Measurements from ENCODE around the gene CRACDL.

The CRACDL gene, protein sequence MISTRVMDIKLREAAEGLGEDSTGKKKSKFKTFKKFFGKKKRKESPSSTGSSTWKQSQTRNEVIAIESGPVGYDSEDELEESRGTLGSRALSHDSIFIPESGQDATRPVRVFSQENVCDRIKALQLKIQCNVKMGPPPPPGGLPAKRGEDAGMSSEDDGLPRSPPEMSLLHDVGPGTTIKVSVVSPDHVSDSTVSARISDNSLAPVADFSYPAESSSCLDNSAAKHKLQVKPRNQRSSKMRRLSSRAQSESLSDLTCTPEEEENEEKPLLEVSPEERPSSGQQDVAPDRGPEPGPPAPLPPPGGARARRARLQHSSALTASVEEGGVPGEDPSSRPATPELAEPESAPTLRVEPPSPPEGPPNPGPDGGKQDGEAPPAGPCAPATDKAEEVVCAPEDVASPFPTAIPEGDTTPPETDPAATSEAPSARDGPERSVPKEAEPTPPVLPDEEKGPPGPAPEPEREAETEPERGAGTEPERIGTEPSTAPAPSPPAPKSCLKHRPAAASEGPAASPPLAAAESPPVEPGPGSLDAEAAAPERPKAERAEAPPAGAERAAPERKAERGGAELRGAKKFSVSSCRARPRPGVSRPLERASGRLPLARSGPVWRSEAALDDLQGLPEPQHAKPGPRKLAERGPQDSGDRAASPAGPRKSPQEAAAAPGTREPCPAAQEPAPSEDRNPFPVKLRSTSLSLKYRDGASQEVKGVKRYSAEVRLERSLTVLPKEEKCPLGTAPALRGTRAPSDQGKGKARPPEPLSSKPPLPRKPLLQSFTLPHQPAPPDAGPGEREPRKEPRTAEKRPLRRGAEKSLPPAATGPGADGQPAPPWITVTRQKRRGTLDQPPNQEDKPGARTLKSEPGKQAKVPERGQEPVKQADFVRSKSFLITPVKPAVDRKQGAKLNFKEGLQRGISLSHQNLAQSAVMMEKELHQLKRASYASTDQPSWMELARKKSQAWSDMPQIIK

GRCh38 chr2:98935777-98936352 is at the start of gene CRACDL:
Gene CRACDL (minus strand): TSS chr2:98936225. CDS start chr2:98846800, 89,425 bp downstream.
- DNase-seq (ENCODE audit: low read depth), result peak; percentile 24
- TF ChIP-seq CTCF (conservative IDR thresholded peaks at IDR 0.05; ENCODE audit: low read depth, low read length), result no peak
- H3K4me3 ChIP-seq (ENCODE audit: low read depth, low read length), result peak within 1 kb of the TSS; percentile 17

DNA sequence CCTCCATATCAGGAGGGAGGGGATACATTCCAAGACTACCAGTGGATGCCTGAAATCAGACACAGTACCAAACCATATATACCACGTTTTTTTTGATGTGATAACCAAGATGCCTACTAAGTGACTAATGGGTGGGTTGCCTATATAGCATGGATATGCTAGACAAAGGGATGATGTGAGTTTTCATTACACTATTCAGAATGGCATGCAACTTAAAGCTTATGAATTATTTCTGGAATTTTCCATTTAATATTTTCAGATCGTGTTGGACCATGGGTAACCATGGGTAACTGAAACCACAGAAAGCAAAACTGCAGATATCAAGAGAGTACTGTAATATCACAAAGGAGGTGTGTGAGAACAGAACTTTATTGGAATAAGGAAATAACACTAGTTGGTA is 39.6 kb upstream of the CRACDL start:
- TF ChIP-seq CTCF (conservative IDR thresholded peaks at IDR 0.05; ENCODE audit: low read depth, low read length), result no peak
- H3K4me3 ChIP-seq (ENCODE audit: low read depth, low read length), result no peak overlapping the region
- no peak for DNase-seq (ENCODE audit: low read depth)

GRCh38 chr2:98972582-98973167 is 36.6 kb upstream of the CRACDL start:
- DNase-seq (ENCODE audit: low read depth), result no peak
- TF ChIP-seq CTCF (conservative IDR thresholded peaks at IDR 0.05; ENCODE audit: low read depth, low read length), result no peak
- H3K4me3 ChIP-seq (ENCODE audit: low read depth, low read length), result no peak overlapping the region

GRCh38 chr2:98959810-98960507 is 23.9 kb upstream of the CRACDL start:
- no peak for TF ChIP-seq CTCF (conservative IDR thresholded peaks at IDR 0.05; ENCODE audit: low read depth, low read length)
- no peak overlapping the region for H3K4me3 ChIP-seq (ENCODE audit: low read depth, low read length)
- no peak for DNase-seq (ENCODE audit: low read depth)

- no peak for DNase-seq (ENCODE audit: low read depth)
- H3K4me3 ChIP-seq (ENCODE audit: low read depth, low read length), result no peak overlapping the region
- no peak for TF ChIP-seq CTCF (conservative IDR thresholded peaks at IDR 0.05; ENCODE audit: low read depth, low read length)
These were observed 16.9 kb upstream of the CRACDL start for GRCh38 chr2:98952966-98953365.
